NCI-H187 (cell line): ENCODE measurements around the gene RPH3AL.

Source experiments
- DNase-seq, 2 experiments: peaks; one replicate each; lab custom pipeline; 2025; lab: John Stamatoyannopoulos, UW

The RPH3AL gene

DNA sequence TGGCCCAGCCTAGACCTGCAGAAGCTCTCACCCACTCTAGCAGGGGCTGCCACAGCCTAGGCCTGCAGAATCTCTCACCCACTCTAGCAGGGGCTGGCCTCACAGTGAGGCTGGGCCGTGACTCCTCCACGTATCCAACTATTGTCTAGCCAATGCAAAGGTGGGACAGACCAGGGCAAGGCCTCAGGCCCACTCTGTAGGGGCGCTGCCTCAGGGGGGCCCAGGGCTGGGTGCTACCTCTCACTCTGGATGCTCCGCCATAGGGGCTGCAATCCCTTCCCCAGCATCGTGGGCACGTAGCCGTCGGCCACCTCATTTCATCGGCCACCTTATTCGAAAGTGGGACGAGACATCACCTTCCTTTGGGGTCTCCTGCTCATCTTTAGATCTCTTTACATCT, 51.7 kb downstream of the RPH3AL start:
- no peak for DNase-seq

DNA sequence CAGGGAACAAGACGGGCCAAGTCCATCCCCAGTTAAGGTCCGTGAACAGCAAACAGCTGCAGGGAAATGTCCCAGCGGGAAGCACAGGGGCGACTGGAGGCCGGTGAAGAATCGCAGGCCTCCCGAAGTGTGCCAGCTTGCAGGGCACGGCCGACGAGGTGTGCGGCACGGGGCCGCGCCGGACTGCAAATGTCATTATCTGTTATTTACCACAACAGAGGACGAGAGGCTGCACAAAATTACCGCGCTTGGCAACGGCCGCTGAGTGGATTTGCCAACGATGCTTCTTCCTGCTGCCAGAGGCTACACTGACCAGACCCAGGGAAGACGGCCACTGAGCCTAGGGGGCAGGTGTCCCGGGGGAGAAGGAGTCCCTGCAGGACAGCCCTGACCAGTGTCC, 53.1 kb downstream of the RPH3AL start:
- DNase-seq, result no peak

DNA sequence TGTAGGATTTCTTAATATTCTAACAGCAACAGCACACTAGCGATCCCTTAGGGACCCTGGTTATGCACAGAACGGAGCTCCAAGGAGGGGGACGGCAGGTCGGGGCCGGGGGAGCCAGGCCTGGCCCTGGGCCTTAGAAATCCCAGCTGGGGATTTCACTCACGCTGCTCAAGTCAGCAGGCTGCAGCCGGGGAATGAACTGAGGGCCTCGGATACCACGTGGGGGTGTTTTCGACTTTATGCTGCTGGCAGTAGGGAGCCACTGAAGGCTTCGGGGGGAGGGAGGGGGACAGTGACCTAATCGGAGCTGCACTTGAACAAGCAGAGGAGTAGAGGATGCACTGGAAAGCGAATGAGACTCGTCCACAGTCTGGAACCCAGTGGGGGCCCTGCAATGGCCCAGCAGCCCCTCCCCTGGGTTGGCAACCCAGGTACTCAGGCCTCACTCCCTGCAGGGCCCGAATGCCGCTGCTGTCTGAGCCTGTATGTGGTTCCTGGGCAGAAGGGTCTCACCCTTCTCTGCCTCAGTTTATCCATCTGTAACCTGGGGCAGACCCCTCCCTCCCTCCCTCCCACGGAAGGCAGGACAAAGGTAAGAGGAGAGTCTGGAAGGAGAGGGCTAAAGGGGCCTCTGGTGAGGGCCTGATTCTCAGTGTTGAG, 53.7 kb downstream of the RPH3AL start:
- DNase-seq, result no peak

DNA sequence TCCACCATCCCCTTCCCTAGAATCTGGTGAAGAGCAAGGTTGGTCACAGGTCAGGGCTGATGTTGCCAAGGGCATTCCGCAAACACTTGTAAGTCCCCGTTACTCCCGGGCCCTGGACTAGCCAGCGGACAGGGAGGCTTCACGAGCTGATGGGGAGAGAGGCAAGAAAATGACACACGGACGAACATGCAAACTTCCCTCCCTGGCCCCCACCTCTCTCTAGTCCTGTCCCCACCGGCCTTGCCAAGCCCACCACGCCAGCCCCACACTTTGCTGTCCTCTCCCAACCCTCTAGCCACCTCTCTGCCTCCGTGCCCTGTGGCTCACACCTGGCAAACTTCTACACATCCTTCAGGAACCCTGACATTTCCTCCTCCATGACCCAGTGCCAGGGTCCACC, 54.8 kb downstream of the RPH3AL start:
- DNase-seq, result no peak

DNA sequence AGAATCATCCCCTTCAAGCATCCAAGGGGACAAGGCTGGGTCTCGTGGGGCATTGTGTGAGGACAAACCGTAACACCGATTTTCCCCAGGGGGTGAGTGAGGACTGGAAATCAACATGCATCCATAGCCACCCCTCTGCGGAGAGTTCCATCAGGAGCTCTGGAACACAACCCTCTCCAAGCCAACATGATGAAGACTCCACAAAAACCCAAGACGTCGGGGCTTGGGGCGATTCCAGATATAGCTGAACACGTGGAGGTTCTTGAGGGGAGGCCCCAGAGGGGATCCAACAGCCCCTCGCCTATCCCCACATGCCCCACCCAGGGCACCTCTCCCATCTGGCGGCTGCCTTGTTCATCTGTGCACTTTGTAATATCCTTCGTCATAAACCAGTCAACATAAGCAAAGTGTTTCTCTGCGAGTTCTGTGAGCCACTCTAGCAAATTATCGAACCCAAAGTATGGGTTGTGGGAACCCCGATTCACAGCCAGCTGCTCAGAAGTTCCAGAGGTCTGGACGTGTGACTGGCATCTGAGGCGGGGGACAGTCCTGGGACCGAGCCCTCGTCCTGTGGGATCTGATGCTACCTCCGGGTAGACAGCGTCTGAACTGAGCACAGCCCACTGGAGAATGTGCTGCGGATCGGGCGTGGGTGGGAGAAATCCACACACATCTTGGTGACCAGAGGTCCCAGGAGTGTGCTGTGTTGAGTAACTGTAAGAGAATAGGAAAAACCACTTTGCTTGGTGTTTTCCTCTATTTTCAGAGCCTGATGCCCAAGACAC, 55.5 kb downstream of the RPH3AL start:
- DNase-seq, result no peak

DNA sequence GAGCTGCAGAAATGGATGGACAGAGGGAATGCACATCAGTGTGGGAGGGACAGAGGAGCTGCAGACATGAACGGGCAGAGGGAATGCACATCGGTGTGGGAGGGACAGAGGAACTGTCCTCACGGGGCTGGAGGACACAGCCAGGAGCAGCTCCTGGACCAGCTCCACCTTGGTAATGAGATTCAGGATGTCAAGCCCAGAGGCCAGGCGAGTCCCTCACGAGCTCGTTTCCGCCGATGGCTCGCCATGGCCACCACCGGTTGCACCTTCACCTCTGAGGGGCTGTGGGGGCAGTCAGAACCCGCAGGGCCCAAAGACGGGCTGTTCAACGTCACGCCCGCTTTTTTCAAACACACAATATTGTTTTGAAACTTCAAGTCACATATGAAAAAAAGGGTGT, 56.2 kb downstream of the RPH3AL start:
- no peak for DNase-seq

DNA sequence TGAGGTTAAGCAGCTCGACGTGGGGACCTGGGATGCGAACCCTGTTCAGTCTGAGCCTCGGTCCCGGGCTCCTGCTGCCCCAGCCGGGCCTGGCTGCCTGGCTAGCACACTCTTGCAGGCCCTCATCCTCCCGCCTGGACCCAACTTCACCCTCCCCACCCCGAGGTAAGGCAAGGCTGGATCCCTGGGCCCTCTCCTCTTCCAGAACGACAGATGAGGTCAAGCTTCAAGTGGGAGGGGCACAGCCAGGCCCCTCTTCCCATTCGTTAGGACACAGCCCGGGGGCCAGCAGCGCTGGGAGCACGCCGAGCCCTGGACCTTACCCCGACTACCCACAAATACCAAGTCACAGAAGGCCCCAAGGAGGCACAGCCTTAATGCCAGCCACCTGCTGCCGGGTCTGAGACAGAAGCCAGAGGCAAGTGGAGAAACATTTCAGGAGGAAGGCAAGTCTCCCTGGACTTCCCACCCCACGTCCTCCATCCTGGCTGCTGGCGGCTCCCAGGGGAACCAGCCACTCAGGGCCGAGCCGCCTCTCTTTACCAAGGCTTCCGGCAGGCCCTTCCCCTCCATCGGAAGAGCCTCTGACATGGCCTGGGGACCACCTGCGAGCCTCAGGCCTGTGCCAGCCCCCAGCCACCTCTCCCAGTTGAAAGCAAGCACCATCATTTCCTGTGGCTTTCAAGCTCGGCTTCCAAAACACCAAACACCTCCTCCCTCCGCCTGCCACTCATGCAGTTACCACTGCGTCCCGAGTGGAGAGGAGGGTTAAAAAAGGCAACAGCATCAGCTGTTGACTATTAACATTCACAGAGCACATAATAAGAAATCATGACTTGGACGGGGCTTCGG, 59.9 kb downstream of the RPH3AL start:
- no peak for DNase-seq

DNA sequence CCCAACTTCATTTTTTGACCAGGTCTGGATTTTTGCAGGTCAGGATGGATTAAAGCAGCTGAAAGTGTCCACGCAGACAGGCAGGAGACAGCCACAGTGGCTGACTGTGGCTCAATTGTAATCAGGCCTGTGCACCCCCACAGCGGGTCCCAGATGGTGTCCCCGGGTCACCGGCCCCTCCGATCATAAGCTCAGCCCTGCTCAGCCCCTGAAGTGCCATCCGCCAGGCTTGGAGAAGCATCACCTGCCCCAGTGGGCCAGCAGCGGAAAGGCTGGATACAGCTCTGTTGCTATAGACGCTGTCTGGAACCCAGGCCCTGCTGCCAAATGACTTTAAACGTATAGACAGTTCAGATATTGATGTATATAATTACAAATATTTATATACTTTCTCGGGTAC, 60.6 kb downstream of the RPH3AL start:
- no peak for DNase-seq

DNA sequence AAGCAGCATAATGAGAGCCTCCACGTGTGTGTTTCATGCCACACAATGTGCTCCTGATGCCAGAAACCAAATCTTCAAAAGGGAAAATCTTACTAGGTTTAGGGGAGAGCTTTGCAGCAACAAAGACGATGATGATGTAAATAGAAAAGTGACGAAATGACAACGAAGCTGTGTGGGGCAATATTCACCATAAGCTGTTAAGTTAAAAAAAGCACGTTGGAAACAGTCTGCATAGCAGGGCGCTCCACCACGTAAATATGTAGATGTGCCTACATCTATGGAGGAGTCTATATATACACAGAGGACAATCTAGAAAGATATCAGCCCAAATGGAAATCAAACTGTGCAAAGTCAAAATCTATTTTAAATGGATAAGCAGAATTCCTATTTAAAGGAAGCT, 61.0 kb downstream of the RPH3AL start:
- no peak for DNase-seq

DNA sequence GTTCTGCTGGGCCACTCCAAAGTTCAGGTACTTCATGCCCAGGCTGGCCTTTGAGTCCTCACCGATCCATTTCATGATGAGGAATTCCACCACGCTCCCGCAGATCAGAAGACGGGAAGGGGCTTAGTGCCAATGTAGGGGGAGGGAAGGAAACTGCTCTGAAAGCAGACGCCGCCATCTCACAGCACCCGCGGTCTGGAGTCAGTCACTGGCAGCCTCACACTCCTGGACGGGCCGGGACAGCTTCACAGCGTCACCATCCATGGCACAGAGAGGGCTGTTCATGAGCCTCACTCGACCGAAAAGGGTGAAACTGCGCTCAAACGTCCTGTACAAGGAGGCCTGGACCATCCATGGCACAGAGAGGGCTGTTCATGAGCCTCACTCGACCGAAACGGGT, 62.0 kb downstream of the RPH3AL start:
- no peak for DNase-seq

DNA sequence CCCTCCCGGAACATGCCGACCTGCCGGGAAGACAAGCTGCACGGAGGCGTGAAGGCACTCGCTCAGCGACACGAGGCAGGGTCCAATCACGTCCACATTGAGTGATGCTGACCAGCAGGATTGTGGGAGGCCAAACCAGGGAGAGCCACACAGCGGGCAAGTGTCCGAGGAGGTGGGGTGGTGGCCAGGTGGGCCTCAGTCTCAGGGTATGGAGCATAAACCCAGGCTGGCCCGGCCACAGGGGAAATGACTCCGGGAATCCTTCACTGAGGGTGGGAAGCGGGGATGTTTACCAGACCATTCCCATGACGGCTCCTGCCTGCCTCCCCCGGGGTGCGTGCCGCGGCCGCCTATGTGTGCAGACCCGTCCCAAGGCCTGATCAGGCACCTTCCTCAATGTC, 62.5 kb downstream of the RPH3AL start:
- DNase-seq, result no peak

DNA sequence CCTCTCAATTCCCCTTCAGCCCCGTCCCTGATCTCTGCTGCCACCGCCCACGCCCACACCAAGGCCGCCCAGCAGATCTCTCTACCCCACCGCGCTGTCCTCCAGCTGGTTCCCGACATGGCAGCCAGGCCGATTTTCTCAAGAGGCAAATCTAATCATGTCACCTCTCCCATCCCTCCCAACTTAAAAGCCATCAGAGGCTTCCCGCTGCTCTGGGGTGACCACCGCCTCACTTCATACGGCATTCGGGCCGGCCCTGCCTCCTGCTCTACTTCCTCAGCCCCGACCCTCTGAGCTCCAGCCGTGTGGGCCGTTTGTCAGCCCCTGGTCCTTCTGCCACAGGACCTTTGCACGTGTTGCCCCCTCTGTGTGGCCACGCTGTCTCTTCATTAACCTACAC, 63.2 kb downstream of the RPH3AL start:
- no peak for DNase-seq

DNA sequence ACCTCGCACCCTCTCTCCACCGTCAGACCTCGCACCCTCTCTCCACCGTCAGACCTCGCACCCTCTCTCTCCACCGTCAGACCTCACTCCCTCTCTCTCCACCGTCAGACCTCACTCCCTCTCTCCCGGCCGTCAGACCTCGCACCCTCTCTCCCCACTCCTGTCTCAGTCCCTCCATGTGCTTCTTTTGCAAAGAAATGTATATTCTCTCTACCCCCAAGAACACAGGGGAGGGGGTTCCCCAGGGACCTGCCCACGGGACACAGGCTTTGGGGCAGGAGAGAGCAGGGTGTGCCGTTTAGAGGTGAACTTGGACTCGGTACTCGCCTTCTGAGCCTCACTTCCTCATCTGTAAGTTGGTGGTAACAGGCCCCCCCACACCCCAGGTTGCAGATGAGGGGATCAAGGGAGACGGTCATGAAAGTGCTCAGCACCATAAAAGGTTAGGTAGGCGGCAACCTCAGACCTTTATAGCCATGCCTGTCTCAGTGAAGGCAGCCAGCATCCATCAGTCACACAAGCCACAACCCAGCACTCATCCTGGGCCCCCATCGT, 63.7 kb downstream of the RPH3AL start:
- no peak for DNase-seq

DNA sequence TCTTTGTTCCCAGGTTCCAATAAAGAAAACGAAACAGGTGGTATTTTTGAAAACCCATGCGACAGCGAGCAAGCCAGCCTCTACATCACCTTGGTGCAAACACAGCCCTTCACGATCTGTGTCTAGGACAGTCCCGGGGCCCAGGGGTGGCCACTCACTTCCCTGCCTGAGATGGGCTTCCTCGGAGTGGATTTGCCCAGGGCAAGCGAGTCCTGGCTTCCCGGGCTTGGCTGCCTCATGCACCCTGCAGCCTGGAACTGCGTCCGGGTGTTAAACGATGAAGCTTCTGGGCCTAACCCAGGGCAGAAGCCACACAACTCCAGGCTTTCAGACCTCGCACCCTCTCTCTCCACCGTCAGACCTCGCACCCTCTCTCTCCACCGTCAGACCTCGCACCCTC, 66.0 kb downstream of the RPH3AL start:
- no peak for DNase-seq

DNA sequence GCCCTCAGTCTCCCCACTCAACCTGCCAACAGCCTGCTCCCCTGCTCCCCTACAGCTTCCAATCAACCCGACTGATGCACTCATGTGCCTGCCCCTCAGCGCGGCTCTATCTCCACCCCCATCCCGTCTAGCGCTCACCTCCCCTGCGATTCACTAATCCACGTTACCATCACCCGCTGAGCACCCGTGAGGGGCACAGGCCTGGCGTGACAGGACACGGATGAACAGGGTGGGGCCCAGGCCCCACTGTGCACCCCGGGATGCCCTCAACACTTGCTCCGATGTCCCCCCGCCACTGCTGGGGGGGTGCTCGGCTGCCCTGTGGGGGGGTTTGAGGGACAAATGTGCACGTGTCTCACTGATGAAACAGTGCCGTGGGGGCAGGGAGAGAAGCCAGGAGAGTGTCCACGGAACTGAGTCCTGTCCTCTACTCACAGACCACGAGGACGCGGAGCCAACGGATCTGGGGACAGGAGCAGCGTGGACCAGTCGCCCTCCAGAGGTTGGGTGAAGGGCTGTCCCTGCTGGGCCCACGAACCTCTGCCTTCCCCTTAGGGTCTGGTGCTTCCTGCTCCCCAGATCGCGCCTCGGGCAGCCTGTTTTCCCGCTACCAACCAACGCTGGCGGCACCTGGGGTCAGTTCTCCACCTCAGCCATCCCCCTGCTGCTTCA, 66.7 kb downstream of the RPH3AL start:
- no peak for DNase-seq

DNA sequence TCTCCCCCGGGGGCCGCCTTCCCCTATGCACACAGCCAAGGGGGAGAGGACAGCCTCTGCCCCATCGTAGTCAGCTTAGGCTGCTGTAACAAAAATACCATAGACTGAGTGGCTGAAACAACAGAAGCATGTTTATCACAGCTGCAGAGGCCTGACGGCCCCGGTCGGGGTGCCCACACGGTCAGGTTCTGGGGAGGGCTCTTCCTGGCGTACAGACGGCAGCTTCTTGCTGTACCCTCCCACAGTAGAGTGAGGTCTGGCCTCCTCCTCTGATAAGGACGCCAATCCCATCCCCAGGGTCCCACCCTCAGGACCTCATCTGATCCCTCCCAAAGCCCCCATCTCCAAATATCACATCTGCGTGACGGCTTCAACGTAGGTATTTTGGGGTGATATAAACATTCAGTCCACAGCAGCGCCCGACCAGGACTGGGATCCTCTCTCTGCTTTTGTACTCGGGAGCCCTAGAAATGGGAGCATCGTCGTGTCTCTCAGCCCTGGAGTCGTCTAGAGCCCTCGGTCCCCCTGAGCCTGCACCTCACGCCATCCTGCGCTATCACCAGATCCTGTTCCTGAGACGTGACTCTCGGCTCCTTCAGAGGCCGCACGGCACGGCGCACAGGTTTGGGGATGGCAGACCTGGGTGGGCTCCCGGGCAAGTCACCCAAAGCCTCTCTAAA, 67.8 kb downstream of the RPH3AL start:
- DNase-seq, result no peak

DNA sequence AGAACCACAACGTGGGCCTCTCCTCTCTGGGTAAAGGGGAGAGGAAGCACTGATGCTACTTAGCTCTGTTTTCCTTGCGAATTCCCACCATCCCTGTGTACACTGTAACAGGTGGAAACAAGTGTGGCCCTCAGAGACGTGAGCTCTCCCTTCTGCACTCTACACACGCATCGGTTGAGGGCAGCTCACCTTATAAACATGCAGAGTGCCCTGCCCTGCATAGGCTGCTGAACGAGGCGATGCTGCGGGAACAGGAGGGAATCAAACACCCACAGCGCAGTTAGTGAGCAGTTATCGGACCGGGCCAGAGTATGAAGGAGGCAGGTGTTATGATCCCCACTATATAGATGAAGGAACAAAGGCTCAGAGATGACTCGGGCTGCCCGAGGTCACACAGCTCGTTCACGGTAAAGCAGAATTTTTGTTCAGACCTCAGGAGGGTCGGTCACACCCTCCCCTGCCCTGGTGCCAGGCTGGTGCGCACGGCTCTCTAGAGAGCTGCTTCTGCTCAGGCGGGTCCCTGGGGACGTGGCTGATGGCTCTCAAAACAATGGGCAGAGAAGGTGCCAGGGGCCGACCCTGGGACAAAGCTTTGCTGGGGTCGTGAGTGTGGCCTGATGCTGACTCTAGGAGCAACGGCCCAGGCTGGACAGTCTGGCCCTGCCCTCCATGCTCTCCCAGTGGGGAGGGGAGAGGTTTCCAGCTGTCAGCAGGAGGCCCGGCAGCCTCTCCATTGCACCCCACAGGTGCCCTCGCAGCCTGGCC, 68.5 kb downstream of the RPH3AL start:
- DNase-seq, result no peak

DNA sequence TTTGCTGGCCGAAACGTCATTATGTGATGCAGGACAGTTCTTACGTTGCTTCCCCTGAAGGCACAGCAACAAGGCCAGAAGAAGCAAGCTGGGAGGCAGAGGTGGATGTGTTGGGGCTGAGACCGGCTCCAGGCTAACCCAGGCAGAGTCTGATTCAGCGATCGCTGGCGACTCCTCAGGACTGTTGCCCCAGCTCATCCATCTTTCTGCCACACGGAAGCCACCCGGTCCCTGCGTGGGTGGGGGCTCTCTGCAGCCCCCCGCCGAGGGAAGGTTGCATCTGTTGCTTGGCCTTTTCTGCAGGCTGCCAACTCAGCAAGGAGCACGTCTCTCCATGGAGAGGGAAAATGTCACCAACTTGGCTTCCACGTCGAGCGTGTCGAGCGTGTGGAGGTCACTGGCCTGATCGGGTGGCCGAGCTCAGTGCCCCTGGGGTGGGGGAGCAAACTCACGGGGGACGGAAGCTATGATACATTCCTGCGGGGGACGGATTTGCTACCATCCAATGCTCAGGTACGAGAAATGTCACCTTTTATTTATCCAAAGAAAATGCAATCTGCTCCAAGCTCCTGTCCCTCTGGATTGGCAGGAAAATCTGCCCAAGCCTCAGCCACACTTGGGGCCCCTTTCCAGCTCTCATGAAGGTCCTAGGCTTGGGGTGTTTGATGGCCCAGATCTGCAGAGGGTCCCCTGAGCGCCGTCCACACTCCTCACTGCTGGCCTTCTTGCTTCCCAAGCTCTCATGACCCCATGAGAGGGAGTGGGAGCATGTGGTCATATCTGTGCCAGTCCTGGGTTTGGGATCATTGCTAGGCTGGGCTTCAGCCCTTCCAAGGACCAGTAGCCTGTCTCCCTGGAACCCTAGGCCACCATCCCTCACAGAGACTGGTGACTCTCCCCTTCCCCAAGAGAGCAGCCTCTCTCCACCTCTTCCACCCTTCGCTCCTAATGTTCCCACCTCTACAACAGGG, 69.4 kb downstream of the RPH3AL start:
- DNase-seq, result no peak
